Measurements from ENCODE around the gene NEK6.

NEK6 gene

DNA sequence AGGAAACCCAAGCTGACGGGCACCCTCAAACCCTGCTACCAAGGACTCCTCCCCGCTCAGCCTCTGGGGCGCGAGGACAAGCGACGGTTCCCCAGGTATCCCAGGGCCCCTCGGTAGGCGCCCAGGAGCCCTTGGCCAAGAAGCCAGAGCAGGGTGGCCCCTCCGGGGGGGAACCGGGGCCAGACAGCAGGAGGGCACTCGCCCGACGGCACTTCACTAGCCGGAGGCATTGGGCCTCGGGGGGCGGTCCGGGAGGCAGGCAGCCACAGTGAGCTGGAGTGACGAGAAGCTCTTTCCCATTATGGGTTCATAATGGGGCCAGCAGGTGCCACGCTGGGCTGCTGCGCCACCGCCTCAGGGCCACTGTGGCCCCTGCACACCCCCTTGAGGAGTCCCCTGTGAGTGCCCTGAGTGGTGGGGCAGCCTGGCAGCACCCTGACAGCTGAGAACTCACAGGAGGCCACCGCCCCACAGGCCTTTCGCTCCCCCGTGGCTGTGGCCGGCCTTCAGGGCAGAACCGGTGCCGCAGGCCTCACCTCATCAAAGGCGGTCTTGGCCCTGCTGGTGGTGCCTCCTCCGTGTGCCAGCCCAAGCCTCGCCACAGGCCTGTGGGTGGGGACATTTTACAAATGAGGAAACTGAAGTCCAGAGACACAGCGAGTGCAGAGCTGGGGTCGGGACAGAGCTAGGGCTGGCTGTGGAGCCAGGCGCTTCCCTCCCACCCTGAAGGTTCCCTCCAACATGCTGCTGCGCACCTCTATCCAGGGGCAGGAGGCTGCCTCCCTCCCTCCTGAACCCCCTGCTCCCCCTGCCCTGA lies 88.8 kb downstream of the NEK6 start:
- DNase-seq: no peak

DNA sequence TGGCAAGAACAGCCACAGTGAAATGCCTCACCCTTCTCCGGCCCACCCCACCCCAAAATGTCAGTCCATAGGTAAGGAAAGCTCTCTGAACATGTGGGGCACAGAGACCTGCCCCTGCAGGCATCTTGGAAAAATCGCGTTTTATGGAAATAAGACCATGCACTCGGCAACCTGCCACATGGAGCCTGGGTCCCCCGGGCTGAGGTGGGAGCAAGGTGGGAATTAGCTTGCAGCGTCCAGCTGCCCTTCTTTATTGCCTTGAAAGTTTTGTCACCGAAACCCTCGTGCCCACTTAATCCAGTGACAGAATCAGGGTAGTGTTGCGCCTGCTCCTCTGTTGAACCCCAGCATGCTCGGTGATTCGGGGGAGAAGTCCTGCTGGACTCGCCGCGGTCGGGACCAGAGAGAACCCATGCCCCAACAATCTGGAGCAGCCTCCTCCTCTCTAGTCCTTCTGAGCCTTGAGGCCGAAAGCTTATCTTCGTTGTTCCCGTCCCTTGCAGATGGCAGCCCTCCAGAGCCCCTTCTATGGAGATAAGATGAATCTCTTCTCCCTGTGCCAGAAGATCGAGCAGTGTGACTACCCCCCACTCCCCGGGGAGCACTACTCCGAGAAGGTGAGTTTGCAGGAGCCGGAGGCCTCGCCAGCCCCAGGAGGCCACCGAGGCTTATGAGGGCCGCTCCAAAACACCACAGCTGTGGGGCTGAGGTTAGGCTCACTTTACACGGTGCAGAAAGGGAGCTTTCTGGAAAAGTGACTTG lies 89.6 kb downstream of the NEK6 start:
- DNase-seq: no peak

- DNase-seq: no peak
These were observed 90.2 kb downstream of the NEK6 start for GRCh38 chr9:124347968-124348358.

DNA sequence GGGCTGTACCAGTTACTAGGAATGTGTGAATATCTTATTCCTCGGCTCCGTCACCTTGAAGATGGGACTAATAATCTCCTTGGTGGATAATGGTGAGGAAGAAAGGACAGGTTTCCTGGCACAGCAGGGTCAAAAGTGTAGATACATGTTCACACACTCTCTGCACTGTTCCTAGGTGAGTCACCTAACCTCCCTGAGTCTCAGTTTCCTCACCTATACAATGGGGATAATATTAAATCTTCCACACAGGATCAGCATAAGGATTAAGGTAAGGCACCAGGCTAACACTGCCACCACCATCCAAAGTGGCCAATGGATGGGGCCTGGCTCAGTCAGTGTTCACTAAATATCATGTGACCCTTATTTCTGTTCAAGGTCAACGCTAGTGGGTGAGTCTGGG lies 90.6 kb downstream of the NEK6 start:
- DNase-seq: no peak

GRCh38 chr9:124348831-124349230 lies 91.1 kb downstream of the NEK6 start:
- DNase-seq: no peak

- DNase-seq: no peak
These were observed 91.5 kb downstream of the NEK6 start for GRCh38 chr9:124349267-124349666.

DNA sequence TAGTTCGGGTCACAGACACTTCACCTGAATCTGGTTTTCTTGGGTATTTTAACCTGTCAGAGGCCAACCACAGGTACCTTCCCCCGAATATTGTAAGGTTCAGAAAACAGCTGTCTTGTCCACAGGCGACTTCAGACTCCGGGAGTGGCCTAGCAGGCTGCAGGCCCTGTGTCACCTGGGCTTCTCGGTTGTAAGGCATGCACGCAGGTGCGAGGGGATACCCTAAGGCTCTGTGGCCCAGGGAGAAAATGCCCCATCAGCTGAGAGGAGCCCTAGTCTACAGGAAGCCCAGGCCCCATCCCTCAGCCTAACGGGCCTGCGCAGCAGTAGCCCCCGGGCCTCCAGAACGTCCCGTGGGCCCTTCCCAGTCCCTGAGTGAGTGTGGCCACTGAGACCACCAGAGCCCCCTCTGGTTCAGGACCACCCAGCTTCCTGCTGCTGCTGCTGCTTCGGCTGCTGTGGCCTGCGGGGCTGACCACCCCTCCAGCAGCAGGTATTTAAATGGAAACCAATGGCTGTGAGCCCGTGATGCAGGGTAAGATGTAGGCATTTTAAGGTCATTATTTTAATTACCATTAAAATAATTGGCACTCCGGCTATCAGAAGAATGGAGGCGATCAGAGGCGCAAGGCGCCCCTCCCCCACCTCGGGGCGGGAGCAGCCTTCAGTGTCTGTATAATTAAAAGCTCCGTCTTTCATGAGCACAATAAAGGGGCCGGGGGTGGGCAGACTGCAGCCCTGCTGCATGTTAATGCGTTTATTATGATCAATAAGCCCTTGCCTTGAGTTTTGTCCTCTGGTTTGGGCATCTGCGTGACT lies 92.1 kb downstream of the NEK6 start:
- no peak for DNase-seq

- no peak for DNase-seq
These were observed 92.9 kb downstream of the NEK6 start for GRCh38 chr9:124350494-124351263.

DNA sequence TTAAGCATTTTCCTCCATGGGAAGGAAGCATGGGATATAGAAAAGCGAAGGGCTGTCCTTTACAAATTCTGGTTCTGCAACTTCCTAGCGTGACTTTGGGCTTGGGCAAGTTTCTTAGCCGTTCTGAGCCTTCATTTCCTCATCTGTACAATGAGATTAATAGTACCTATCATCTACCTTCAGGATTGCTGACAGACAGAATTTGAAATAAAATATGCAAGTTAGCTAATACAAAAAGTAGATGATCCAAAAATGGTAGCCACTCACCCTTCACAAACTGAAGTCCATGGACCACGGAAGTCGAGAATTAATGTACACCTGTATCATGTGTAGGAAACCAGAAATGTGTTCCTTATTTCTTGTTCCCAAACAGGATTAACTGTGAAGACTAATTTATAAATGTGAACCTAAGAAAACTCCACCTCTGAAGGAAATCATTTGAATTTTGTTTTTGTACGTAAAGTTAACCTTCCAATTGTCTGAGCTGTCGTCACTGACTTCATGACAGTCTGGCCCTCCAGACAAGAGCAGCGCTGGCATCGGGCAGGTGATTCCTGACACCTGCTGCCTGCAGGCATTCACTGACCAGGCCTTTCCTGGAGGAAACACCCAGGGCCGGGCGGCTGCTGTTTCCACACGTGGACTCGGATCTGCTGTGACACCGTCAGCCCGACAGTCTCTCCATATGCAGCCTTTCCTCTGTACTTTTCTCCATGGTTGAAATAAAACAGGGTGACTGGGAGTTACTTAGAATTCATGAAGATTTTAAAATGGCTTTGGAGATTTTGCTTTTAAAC lies 94.1 kb downstream of the NEK6 start:
- no peak for DNase-seq

- no peak for DNase-seq
These were observed 94.9 kb downstream of the NEK6 start for GRCh38 chr9:124352616-124353015.

- no peak for DNase-seq
These were observed 95.5 kb downstream of the NEK6 start for GRCh38 chr9:124353166-124353768.

- DNase-seq: no peak
These were observed 96.1 kb downstream of the NEK6 start for GRCh38 chr9:124353811-124354274.

DNA sequence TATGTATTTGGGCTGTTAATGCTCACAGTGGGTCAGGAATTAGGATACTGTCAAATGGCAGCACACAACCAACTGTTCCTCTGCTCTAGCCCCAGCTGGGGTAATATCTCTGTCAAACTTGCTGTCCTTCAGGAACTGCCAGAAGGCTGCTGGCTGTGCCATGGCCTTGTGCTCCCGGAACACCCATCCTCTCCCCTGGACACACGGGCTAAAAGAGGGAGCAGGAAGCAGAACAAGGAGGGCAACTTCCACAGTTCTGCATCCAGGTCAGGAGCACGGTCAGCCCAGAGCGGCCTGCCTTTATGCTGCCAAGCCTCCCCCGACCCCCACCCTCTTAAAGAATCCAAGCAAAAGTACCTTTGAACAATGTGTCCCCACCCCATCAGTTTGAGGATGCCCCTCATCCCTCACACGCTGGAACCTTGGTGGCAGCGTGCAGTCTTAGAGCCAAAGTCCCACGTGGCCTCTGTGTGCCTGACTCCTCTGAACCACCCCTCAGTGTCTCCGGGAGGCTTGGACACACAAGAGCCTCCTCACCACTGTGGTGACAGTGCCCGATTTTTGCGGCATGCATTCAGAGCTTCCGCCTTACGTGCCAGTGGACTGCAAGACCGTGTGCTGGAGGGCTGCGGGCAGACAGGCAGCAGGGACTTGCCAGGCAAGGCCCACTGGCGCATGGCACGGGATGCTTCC lies 96.7 kb downstream of the NEK6 start:
- DNase-seq: no peak

GRCh38 chr9:124355039-124355940 lies 97.5 kb downstream of the NEK6 start:
- DNase-seq: no peak

- no peak for DNase-seq
These were observed 98.4 kb downstream of the NEK6 start for GRCh38 chr9:124355941-124356744.

DNA sequence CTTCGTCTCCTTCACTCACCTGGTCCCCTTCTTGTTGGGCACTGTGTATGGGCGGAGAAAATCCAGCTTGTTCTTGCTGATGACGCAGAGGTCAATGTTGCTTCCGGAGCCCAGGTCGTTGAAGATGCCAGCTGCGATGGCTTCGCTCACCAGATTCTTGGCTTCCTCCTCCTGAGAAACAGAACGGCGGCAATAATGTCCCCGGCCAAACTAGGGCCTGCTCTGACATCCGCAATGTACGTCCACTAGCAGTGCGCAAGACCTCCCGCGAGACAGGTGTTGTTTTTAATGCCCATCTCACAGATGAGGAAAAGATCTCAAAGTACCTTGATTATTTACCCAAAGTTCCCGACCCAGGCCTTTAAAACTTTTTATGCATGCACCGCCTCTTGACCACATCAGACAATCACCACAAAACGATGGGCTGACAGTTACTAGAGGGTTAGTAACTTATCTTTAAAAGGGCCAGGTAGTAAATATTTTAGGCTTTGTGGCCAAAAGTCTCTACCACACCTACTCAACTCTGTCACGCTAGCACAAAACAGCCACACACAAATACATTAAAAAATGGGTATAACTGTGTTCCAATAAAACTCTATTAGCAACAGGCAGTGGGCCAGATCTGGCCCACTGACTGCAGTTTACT lies 99.1 kb downstream of the NEK6 start:
- DNase-seq: no peak

- no peak for DNase-seq
These were observed 100.1 kb downstream of the NEK6 start for GRCh38 chr9:124357721-124358361.

- DNase-seq: no peak
These were observed 100.9 kb downstream of the NEK6 start for GRCh38 chr9:124358631-124359030.
